H54 (cell line): Measurements from ENCODE around the gene CA5A.
"Not testable (repeated sequence)": the region's sequence is repeated elsewhere in the genome, so short reads cannot be mapped to it uniquely, and the experiment has no call there.

Experiments
- DNase-seq: peaks from one replicate; pipeline ENCODE4 v3.0.0; 2011; ENCODE audit warnings: low spot score, mixed read lengths; ENCODE audit not compliant: insufficient read length
- FAIRE-seq: peaks from 3 replicates; lab custom pipeline; 2011; peaks lifted over from hg19 to GRCh38; lab: Jason Lieb, UNC
- POLR2A ChIP-seq: IDR thresholded peaks from 2 replicates; pipeline ENCODE4 v1.6.1; 2011; ENCODE audit warnings: low read depth, mild to moderate bottlenecking, low read length

CA5A gene

GRCh38 chr16:87908101-87908500, 28.2 kb downstream of the CA5A start:
- FAIRE-seq, DNase-seq: not testable (repeated sequence)

GRCh38 chr16:87905521-87905920, 30.8 kb downstream of the CA5A start:
- not testable (repeated sequence) for DNase-seq, FAIRE-seq

GRCh38 chr16:87904963-87905362, 31.4 kb downstream of the CA5A start:
- not testable (repeated sequence) for FAIRE-seq, DNase-seq

GRCh38 chr16:87900489-87900888, 35.8 kb downstream of the CA5A start:
- not testable (repeated sequence) for DNase-seq, FAIRE-seq

GRCh38 chr16:87897521-87898505, 38.5 kb downstream of the CA5A start:
- no peak for TF ChIP-seq POLR2A
- DNase-seq (no peak), FAIRE-seq (no peak)

GRCh38 chr16:87896924-87897520, 39.3 kb downstream of the CA5A start:
- FAIRE-seq, DNase-seq: not testable (repeated sequence)

- not testable (repeated sequence) for FAIRE-seq, DNase-seq
Measured at GRCh38 chr16:87896176-87896890, 40.0 kb downstream of the CA5A start.

GRCh38 chr16:87895641-87896141, 40.6 kb downstream of the CA5A start:
- FAIRE-seq (no peak), DNase-seq (no peak)
- TF ChIP-seq POLR2A: no peak

GRCh38 chr16:87894005-87894404, 42.3 kb downstream of the CA5A start:
- not testable (repeated sequence) for DNase-seq, FAIRE-seq

- DNase-seq: no peak
- TF ChIP-seq POLR2A: no peak
- no peak for FAIRE-seq
Measured at GRCh38 chr16:87891764-87892163, 44.6 kb downstream of the CA5A start.

GRCh38 chr16:87889762-87890161, 46.6 kb downstream of the CA5A start:
- DNase-seq, FAIRE-seq: not testable (repeated sequence)

GRCh38 chr16:87888346-87888745, 48.0 kb downstream of the CA5A start:
- DNase-seq, FAIRE-seq: not testable (repeated sequence)

GRCh38 chr16:87887931-87888330, 48.4 kb downstream of the CA5A start:
- not testable (repeated sequence) for FAIRE-seq, DNase-seq

- FAIRE-seq, DNase-seq: not testable (repeated sequence)
Measured at GRCh38 chr16:87885371-87885967, 50.9 kb downstream of the CA5A start.
